Natural killer cell (primary cell): ENCODE data around the gene SLC12A5. TPM values are rescaled to one million over a fixed set of nuclear protein-coding genes. Genes with fewer than 3 reads are reported as not detected.

Source experiments
- ATAC-seq, 3 donors: fragments of 150-1000 bp in 2 of 3; fragments of 200-7000 bp in 1 of 3; cut with Tn5 transposase; 1 replicate in 1 of 3; 2 replicates in 2 of 3; pipeline ENCODE4 v1.10.0; 2021; ENCODE audit warnings: mild to moderate bottlenecking in 2 of 3, moderate library complexity in 2 of 3
- DNase-seq, 2 donors: peaks; one replicate each; pipeline versions ENCODE4 v3.0.0 to v3.0.0-alpha.2; 2013 to 2021; ENCODE audit warnings: mixed read lengths in 1 of 2
- H3K27ac ChIP-seq: one replicate; pipeline ENCODE4 v1.5.1; 2013; ENCODE audit warnings: mild to moderate bottlenecking, low read length
- H3K27me3 ChIP-seq: one replicate; pipeline ENCODE4 v1.6.1; 2013; ENCODE audit warnings: low read length; ENCODE audit not compliant: control insufficient read depth, insufficient read depth
- H3K36me3 ChIP-seq: one replicate; pipeline ENCODE4 v1.6.1; 2013; ENCODE audit warnings: low read length; ENCODE audit not compliant: control insufficient read depth, insufficient read depth
- H3K4me1 ChIP-seq: one replicate; pipeline ENCODE4 v1.6.1; 2013; ENCODE audit warnings: low read length; ENCODE audit not compliant: control insufficient read depth, insufficient read depth
- H3K4me3 ChIP-seq: one replicate; pipeline ENCODE4 v1.5.1; 2013; ENCODE audit warnings: low read length
- H3K9me3 ChIP-seq: one replicate; pipeline ENCODE4 v1.6.1; 2013; ENCODE audit warnings: low read length; ENCODE audit not compliant: control insufficient read depth, insufficient read depth
- H3K27ac Mint-ChIP-seq, 2 donors: one replicate each; pipeline ENCODE4 v1.8.0; 2022; ENCODE audit warnings: mild to moderate bottlenecking in 2 of 2, mixed read lengths in 2 of 2, moderate library complexity in 1 of 2
- H3K27me3 Mint-ChIP-seq, 2 donors: one replicate each; pipeline ENCODE4 v1.8.0; 2022; ENCODE audit warnings: low read depth in 2 of 2, mixed read lengths in 2 of 2
- H3K36me3 Mint-ChIP-seq: one replicate; pipeline ENCODE4 v1.8.0; 2022; ENCODE audit warnings: mixed read lengths
- H3K4me1 Mint-ChIP-seq, 2 donors: one replicate each; pipeline ENCODE4 v1.8.0; 2022; ENCODE audit warnings: mixed read lengths in 2 of 2
- H3K4me3 Mint-ChIP-seq: one replicate; pipeline ENCODE4 v1.8.0; 2022; ENCODE audit warnings: mild to moderate bottlenecking, moderate library complexity, mixed read lengths
- H3K9me3 Mint-ChIP-seq, 2 donors: one replicate each; pipeline ENCODE4 v1.8.0; 2022; ENCODE audit warnings: mixed read lengths in 2 of 2
- WGBS: methylation state at CpG from one replicate; pipeline ENCODE4 v1.1.7; 2013; ENCODE audit warnings: missing lambda C conversion rate; ENCODE audit not compliant: insufficient coverage; 5-methylcytosine and 5-hydroxymethylcytosine counted together
- intact Hi-C: fragments of 100-400 bp; cut with micrococcal nuclease; formaldehyde crosslinking; loops from one replicate; pipeline ENCODE4 v1.14.2; 2022
- total RNA-seq, 4 donors: library from RNA; stranded (reverse); fragments of 120-200 nt in 1 of 4; gene quantifications; one replicate each; pipeline versions ENCODE4 v1.2.3 to v1.2.4, GENCODE V29; 2013 to 2022
- TF ChIP-seq, protein P1 (sequence below): fragments of 200-600 bp; IDR thresholded peaks from one replicate; pipeline ENCODE4 v1.8.0; 2022; ENCODE audit warnings: antibody characterized with exemption

SLC12A5 gene
- under 1 TPM in 1 of 3 donors, not detected in 2; 0.85 TPM for total RNA-seq
- not detected for total RNA-seq (2013)

DNA sequence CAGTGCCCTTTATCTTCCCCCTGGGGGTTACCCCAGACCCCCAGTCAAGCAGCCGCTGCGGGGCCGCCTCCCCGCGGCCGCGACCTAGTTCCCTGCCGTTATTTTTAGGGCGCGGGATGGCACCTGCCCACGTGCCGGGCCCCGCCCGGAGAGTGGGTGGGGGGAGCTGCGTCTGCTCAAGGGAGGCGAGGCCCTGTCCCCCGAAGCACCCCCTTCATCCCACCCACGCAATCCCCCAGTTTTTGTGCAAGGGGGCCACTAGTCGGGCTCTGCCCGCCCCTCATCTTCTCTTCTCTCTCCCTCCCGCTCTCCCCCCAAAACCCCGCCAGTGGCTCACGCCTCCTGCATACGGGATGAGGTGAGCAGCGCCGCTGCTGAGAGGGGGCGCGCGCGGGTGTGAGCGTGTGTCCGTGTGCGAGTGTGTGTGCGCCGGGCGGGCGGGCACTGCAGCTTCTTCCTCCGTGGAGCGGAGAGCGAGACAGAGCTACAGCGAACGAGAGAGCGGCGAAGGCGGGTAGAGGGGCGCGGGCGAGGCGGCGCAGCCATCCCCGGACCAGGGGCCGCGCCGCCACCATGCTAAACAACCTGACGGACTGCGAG lies at the start of gene SLC12A5:
Gene SLC12A5 (plus strand): TSS at position 444 of the 600 bp plus-strand sequence. CDS start 130 bp downstream, at position 574.
- Mint-ChIP-seq H3K4me1 (no peaks in the 10 kb centered on the region), H3K36me3 (no peaks in the 10 kb centered on the region), H3K27ac (no peak within 1 kb of the TSS), H3K4me3 (no peak within 1 kb of the TSS), H3K9me3 (no peaks in the 10 kb centered on the region), H3K27me3 (peaks cover 41 to 46% of the 10 kb centered on the region in 2 donors)
- WGBS: 18% methylated on average over 56 of the region's 56 CpGs
- no peaks in the 10 kb centered on the region for H3K4me1 ChIP-seq
- no peak within 1 kb of the TSS for H3K27ac ChIP-seq
- TF ChIP-seq, protein P1, sequence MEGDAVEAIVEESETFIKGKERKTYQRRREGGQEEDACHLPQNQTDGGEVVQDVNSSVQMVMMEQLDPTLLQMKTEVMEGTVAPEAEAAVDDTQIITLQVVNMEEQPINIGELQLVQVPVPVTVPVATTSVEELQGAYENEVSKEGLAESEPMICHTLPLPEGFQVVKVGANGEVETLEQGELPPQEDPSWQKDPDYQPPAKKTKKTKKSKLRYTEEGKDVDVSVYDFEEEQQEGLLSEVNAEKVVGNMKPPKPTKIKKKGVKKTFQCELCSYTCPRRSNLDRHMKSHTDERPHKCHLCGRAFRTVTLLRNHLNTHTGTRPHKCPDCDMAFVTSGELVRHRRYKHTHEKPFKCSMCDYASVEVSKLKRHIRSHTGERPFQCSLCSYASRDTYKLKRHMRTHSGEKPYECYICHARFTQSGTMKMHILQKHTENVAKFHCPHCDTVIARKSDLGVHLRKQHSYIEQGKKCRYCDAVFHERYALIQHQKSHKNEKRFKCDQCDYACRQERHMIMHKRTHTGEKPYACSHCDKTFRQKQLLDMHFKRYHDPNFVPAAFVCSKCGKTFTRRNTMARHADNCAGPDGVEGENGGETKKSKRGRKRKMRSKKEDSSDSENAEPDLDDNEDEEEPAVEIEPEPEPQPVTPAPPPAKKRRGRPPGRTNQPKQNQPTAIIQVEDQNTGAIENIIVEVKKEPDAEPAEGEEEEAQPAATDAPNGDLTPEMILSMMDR: no peak
- H3K9me3 ChIP-seq: no peaks in the 10 kb centered on the region
- ATAC-seq (no peak), DNase-seq (no peak)
- H3K36me3 ChIP-seq: no peaks in the 10 kb centered on the region
- no peak within 1 kb of the TSS for H3K4me3 ChIP-seq
- intact Hi-C loops: loop anchor here (10.0 kb wide), 1 partner anchor 656 kb away; the partner anchor contains the start of gene TP53RK
- peaks cover 23% of the 10 kb centered on the region for H3K27me3 ChIP-seq

- ATAC-seq (no peak), DNase-seq (no peak)
- Mint-ChIP-seq H3K27ac (no peak overlapping the region), H3K4me3 (no peak overlapping the region), H3K27me3 (peaks cover 0 to 2% of the 10 kb centered on the region in 2 donors), H3K9me3 (no peaks in the 10 kb centered on the region), H3K4me1 (no peaks in the 10 kb centered on the region), H3K36me3 (no peaks in the 10 kb centered on the region)
- no peak overlapping the region for H3K27ac ChIP-seq
- no peak overlapping the region for H3K4me3 ChIP-seq
- no peaks in the 10 kb centered on the region for H3K4me1 ChIP-seq
- H3K36me3 ChIP-seq: no peaks in the 10 kb centered on the region
- H3K9me3 ChIP-seq: no peaks in the 10 kb centered on the region
- intact Hi-C loops: no loop called here
- TF ChIP-seq, protein P1: no peak
- no peaks in the 10 kb centered on the region for H3K27me3 ChIP-seq
- 96% methylated on average over 6 of the region's 6 CpGs for WGBS
Measured at GRCh38 chr20:45981261-45981660, 47.8 kb upstream of the SLC12A5 start.

GRCh38 chr20:45983279-45983743 lies 45.7 kb upstream of the SLC12A5 start:
- H3K4me1 Mint-ChIP-seq: no peaks in the 10 kb centered on the region
- ATAC-seq (no peak), DNase-seq (no peak)
- peaks cover 0 to 2% of the 10 kb centered on the region in 2 donors for H3K27me3 Mint-ChIP-seq
- Histone ChIP-seq H3K36me3 (no peaks in the 10 kb centered on the region), H3K27ac (no peak overlapping the region), H3K9me3 (no peaks in the 10 kb centered on the region), H3K4me3 (no peak overlapping the region), H3K4me1 (peaks cover 7% of the 10 kb centered on the region), H3K27me3 (peaks cover 2% of the 10 kb centered on the region)
- no peaks in the 10 kb centered on the region for H3K9me3 Mint-ChIP-seq
- no peaks in the 10 kb centered on the region for H3K36me3 Mint-ChIP-seq
- no peak overlapping the region for H3K27ac Mint-ChIP-seq
- intact Hi-C loops: no loop called here
- WGBS: 79% methylated on average over 7 of the region's 7 CpGs
- H3K4me3 Mint-ChIP-seq: no peak overlapping the region
- TF ChIP-seq, protein P1: no peak

- Histone ChIP-seq H3K27me3 (peaks cover 2% of the 10 kb centered on the region), H3K9me3 (no peaks in the 10 kb centered on the region), H3K27ac (no peak overlapping the region), H3K36me3 (no peaks in the 10 kb centered on the region), H3K4me3 (no peak overlapping the region), H3K4me1 (peaks cover 7% of the 10 kb centered on the region)
- ATAC-seq (no peak), DNase-seq (no peak)
- no peaks in the 10 kb centered on the region for H3K4me1 Mint-ChIP-seq
- H3K9me3 Mint-ChIP-seq: no peaks in the 10 kb centered on the region
- no peak overlapping the region for H3K4me3 Mint-ChIP-seq
- no peaks in the 10 kb centered on the region for H3K27me3 Mint-ChIP-seq
- 84% methylated on average over 7 of the region's 7 CpGs for WGBS
- TF ChIP-seq, protein P1: no peak
- H3K27ac Mint-ChIP-seq: no peak overlapping the region
- H3K36me3 Mint-ChIP-seq: no peaks in the 10 kb centered on the region
- intact Hi-C loops: no loop called here
Measured at GRCh38 chr20:45985573-45985972, 43.4 kb upstream of the SLC12A5 start.
